Subcutaneous abdominal adipose tissue (tissue), 5 donors: ENCODE results near the gene SLC16A3.

Experiments
- H3K27ac ChIP-seq: one replicate; pipeline ENCODE4 v1.7.0; 2013; ENCODE audit warnings: low read depth, mild to moderate bottlenecking, inconsistent platforms, low read length, moderate library complexity
- H3K27me3 ChIP-seq, 5 donors: one replicate each; pipeline ENCODE4 v1.7.0; 2013; ENCODE audit warnings: low read length in 5 of 5, inconsistent platforms in 1 of 5; ENCODE audit not compliant: control insufficient read depth in 5 of 5, insufficient read depth in 4 of 5
- H3K36me3 ChIP-seq, 5 donors: one replicate each; pipeline ENCODE4 v1.7.0; 2013; ENCODE audit warnings: low read length in 5 of 5; ENCODE audit not compliant: control insufficient read depth in 5 of 5, insufficient read depth in 5 of 5
- H3K4me1 ChIP-seq, 5 donors: one replicate each; pipeline ENCODE4 v1.7.0; 2013; ENCODE audit warnings: low read length in 5 of 5, mild to moderate bottlenecking in 3 of 5, moderate library complexity in 1 of 5; ENCODE audit not compliant: control insufficient read depth in 5 of 5, insufficient read depth in 5 of 5
- H3K4me3 ChIP-seq, 5 donors: one replicate each; pipeline ENCODE4 v1.7.0; 2013; ENCODE audit warnings: low read length in 5 of 5, low read depth in 1 of 5
- H3K9ac ChIP-seq, 5 donors: one replicate each; pipeline ENCODE4 v1.7.0; 2013; ENCODE audit warnings: low read length in 5 of 5, mild to moderate bottlenecking in 4 of 5, moderate library complexity in 3 of 5
- H3K9me3 ChIP-seq, 5 donors: one replicate each; pipeline ENCODE4 v1.7.0; 2013; ENCODE audit warnings: low read length in 5 of 5; ENCODE audit not compliant: control insufficient read depth in 5 of 5
- donor health status: healthy.
- donor health status: healthy.
- donor health status: healthy.
- donor health status: healthy.
- donor health status: healthy.

The SLC16A3 gene

DNA sequence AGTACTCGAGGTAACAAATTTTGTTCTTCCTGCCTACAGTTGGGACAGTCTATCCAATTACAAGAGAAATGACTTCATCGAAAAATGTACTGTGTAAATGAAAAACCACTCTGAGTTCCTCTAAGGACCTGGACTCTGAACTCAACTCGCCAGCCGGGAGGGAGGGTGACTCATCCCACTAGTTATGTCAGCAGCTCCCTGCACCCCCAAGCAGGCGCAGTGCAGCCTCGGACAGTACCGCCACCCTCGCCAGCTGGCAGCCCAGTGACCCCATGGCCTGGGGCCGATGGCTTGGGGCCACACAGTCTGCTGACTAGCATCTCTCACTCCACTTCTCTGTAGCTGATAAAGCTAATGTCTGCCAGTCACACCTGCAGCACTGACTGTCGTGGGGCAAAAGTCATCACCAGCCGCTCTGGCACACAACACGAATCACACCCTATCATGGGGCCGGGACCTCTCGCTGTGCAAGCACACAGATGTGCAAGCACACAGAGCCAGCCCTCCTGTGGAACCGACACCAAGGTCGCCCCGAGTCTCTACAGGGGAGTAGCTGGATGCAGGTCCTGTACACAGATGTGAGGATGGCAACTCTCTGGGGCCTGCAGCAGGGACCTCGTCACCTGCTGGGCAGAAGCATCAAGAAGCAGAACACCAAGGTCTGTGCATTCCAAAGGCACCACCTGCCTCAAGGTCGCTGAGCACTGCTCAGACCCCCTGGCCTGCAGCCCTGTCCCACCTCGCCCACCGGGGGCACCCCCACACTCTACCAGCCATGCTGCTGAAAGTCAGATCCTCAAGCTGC, 38.9 kb downstream of the SLC16A3 start:
- Histone ChIP-seq H3K36me3 (peaks cover 0 to 73% (median 56%) of the 10 kb centered on the region in 5 donors), H3K27me3 (no peaks in the 10 kb centered on the region), H3K27ac (peak overlapping the region; percentile 90), H3K4me1 (peaks cover 20 to 68% (median 64%) of the 10 kb centered on the region in 5 donors), H3K9me3 (no peaks in the 10 kb centered on the region), H3K4me3 (peak overlapping the region; percentile 25 to 54 (median 36)), H3K9ac (peak overlapping the region; percentile 8 to 85 (median 74))

DNA sequence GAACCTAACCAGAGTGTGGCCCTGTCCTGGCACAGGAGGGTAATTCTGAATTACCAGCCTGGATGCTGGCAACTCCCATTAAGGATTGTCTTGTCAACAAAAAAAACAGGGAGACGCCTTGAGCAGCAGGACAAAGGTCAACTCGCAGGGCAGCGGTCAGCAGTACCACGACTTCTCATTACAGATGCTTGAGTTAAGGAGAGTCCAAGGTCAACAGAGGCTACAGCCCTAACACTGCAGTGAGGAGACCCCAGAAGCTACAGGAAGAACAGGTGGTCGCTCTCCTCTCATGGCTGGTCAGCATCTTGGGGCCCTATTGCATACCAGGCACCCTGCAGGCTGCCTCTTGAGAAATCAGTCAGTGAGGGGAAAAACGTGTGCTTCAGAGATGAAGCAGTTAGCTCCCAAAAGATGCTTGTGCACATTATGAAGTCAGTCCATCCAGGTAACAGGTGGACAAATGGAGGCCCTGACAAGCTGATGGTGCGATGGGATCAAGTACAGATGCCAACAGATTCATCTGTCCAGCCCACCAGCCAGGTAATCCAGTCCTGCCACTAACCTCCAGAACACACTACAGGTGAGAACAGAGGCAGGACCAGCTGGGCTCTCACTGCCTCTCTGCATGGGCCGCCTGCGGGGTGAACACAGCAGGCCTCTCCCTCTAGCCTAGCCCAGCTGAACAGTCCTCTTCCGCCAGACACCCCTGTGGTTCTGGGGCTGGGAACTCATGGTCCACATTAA, 40.5 kb downstream of the SLC16A3 start:
- Histone ChIP-seq H3K9me3 (no peaks in the 10 kb centered on the region), H3K4me3 (no peak overlapping the region), H3K9ac (no peak overlapping the region), H3K27me3 (no peaks in the 10 kb centered on the region), H3K4me1 (peaks cover 20 to 74% (median 71%) of the 10 kb centered on the region in 5 donors), H3K36me3 (peaks cover 0 to 58% (median 41%) of the 10 kb centered on the region in 5 donors), H3K27ac (peak overlapping the region; percentile 37)

GRCh38 chr17:82269882-82270500, 41.1 kb downstream of the SLC16A3 start:
- Histone ChIP-seq H3K4me3 (no peak overlapping the region), H3K4me1 (peaks cover 20 to 78% (median 75%) of the 10 kb centered on the region in 5 donors), H3K27ac (peak overlapping the region; percentile 37), H3K9ac (peak overlapping the region in 1 of 5 donors; percentile 6), H3K36me3 (peaks cover 0 to 51% (median 38%) of the 10 kb centered on the region in 5 donors), H3K9me3 (no peaks in the 10 kb centered on the region), H3K27me3 (no peaks in the 10 kb centered on the region)

- Histone ChIP-seq H3K9ac (no peak overlapping the region), H3K4me3 (peak overlapping the region in 1 of 5 donors; percentile 2), H3K9me3 (no peaks in the 10 kb centered on the region), H3K36me3 (peaks cover 0 to 45% (median 32%) of the 10 kb centered on the region in 5 donors), H3K27me3 (no peaks in the 10 kb centered on the region), H3K4me1 (peaks cover 20 to 78% (median 75%) of the 10 kb centered on the region in 5 donors), H3K27ac (no peak overlapping the region)
These were observed 41.8 kb downstream of the SLC16A3 start for GRCh38 chr17:82270651-82271050.

- Histone ChIP-seq H3K4me1 (peaks cover 20 to 72% (median 69%) of the 10 kb centered on the region in 5 donors), H3K9ac (no peak overlapping the region), H3K27me3 (no peaks in the 10 kb centered on the region), H3K27ac (peak overlapping the region; percentile 83), H3K9me3 (no peaks in the 10 kb centered on the region), H3K36me3 (peaks cover 0 to 37% (median 25%) of the 10 kb centered on the region in 5 donors), H3K4me3 (no peak overlapping the region)
These were observed 42.6 kb downstream of the SLC16A3 start for GRCh38 chr17:82271401-82271800.

- Histone ChIP-seq H3K9ac (peak overlapping the region; percentile 71 to 82 (median 75)), H3K4me3 (peak overlapping the region; percentile 63 to 80 (median 77)), H3K36me3 (peaks cover 0 to 37% (median 23%) of the 10 kb centered on the region in 5 donors), H3K4me1 (peaks cover 14 to 59% (median 57%) of the 10 kb centered on the region in 5 donors), H3K27me3 (no peaks in the 10 kb centered on the region), H3K9me3 (no peaks in the 10 kb centered on the region), H3K27ac (peak overlapping the region; percentile 90)
These were observed 43.9 kb downstream of the SLC16A3 start for GRCh38 chr17:82272495-82273326.

DNA sequence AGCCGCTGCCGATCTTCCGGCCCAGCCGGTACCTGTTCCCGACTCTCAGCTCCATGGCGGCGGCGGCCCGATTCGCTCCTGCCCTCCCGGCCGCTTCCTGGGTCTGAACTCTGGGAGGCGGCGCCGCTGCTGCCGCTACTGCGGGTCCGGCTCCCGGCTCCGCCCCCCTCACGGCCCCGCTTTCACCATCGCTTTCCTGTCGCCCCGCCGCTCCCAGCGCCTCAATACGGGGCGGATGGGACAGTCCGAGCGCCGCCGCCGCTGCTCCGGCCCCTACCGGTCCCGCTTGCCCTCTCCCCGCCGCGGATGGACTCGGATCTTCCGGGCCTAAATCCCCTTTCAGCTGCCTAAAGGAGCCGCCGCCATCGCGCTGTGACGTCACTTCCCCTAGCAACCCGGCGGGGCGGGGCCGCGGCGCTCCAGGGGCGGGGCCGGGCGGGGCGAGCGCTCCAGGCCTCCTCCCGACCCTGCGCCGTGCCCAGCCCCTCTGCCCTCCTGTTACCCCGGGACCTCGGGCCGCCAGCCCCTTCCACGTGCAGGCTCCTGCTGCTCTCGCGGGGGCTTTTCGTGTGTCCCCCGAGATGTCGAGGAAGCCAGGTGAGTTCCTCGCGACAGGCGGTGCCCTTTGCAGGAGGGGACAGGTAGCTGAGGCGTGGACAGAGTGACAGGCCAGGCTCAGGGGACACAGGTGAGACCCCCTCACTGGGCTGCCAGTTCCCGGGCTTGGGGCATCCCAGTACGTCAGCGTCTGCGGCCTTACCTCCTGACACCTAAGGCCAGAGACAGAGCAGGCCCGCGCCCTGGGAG, 44.7 kb downstream of the SLC16A3 start, which contains the start of gene CSNK1D:
Gene CSNK1D, minus strand, starts transcription at position 374 of the 807 bp plus-strand sequence. Its CDS starts 319 bp downstream, at position 55.
- peak within 1 kb of the TSS; percentile 71 to 82 (median 75) for H3K9ac ChIP-seq
- H3K36me3 ChIP-seq = peaks cover 0 to 34% (median 24%) of the 10 kb centered on the region in 5 donors
- peak within 1 kb of the TSS; percentile 63 to 80 (median 77) for H3K4me3 ChIP-seq
- H3K9me3 ChIP-seq = no peaks in the 10 kb centered on the region
- H3K4me1 ChIP-seq = peaks cover 9 to 51% (median 50%) of the 10 kb centered on the region in 5 donors
- peak within 1 kb of the TSS; percentile 90 for H3K27ac ChIP-seq
- no peaks in the 10 kb centered on the region for H3K27me3 ChIP-seq

GRCh38 chr17:82274134-82275020, 45.5 kb downstream of the SLC16A3 start:
- Histone ChIP-seq H3K4me3 (peak overlapping the region; percentile 51 to 80 (median 70)), H3K9me3 (no peaks in the 10 kb centered on the region), H3K4me1 (peaks cover 9 to 47% (median 42%) of the 10 kb centered on the region in 5 donors)

More at GRCh38 chr17:82274134-82275020, 45.5 kb downstream of the SLC16A3 start:
- Histone ChIP-seq H3K36me3 (peaks cover 0 to 30% (median 20%) of the 10 kb centered on the region in 5 donors), H3K27ac (no peak overlapping the region), H3K9ac (peak overlapping the region in 4 of 5 donors; percentile 52 to 75 (median 59)), H3K27me3 (no peaks in the 10 kb centered on the region)
